DMS79 (cell line): ENCODE measurements around the gene P2RY4.
"Not testable (repeated sequence)": the region's sequence is repeated elsewhere in the genome, so short reads cannot be mapped to it uniquely, and the experiment has no call there.

Experiments used
- DNase-seq: peaks from one replicate; lab custom pipeline; 2025; lab: John Stamatoyannopoulos, UW

P2RY4 gene

DNA sequence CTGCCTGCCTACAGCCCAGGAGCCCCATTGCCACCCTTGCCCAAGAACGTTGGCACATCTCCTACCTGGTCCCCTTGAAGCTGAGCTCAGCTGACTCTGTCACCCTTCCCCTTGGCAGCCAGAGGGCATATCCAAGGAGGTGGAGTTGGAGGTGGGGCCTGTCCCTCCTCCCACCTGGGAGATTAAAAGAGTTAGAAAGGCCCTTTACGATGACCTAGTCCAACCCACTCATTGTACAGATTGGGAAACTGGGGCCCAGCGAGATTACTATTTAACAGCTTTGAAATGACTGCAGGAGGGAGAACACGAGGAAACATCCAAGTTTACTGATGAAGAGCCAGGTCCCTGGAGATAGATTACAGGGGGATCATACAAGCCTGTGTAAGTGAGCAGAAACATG, at the start of gene P2RY4:
Gene P2RY4 (minus strand): TSS at position 101 of the 400 bp plus-strand sequence. CDS start 580 bp downstream, outside the sequence.
- DNase-seq: no peak

DNA sequence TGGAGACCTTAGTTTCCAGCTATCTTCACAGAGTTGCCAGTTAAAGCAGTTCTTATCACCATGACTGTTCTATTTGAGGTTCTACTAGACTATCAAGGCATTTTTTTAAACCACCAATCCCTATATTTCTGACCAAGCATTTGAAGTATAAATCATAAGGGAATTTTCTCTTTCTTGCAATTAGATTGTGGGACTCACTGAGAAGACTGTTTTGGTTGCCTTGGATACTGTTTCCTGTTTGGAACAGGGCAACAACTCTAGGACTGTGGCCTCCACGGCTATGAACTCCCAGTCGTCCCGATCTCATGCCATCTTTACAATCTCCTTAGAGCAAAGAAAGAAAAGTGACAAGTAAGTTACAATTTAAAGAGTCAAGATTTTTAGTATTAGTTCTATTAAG, 41.7 kb upstream of the P2RY4 start:
- no peak for DNase-seq

DNA sequence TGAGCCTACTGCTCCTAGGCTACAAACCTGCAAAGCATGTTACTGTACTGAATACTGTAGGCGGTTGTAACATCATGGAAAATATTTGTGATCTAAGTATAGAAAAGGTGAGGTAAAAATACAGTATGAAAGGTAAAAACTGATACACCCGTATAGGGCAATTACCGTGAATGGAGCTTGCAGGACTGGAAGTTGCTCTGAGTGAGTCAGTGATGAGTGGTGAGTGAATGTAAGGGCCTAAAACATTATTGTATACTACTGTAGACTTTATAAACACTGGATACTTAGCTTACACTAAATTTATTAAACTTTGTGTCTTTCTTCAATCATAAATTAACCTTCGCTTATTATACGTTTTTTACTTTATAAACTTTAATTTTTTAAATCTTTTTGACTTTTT, 33.6 kb upstream of the P2RY4 start:
- DNase-seq: no peak

DNA sequence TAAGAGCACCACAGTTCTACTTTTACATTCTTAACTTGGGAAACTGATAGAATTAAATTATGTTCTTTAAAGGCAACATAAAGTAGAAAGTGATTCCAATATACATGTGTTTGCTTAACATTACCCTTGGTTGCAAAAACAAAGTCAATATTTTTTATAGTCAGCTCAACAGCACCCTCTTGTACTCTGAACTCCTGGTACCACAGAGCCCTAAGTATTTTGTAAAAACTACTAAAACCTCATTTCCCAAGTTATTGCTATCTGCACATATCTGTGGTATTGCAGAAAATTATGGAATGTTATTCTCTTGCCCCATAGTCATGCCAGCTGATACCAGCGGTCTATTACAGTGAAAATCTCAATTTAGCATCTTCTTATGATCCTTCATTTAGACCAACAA, 32.8 kb upstream of the P2RY4 start:
- no peak for DNase-seq

DNA sequence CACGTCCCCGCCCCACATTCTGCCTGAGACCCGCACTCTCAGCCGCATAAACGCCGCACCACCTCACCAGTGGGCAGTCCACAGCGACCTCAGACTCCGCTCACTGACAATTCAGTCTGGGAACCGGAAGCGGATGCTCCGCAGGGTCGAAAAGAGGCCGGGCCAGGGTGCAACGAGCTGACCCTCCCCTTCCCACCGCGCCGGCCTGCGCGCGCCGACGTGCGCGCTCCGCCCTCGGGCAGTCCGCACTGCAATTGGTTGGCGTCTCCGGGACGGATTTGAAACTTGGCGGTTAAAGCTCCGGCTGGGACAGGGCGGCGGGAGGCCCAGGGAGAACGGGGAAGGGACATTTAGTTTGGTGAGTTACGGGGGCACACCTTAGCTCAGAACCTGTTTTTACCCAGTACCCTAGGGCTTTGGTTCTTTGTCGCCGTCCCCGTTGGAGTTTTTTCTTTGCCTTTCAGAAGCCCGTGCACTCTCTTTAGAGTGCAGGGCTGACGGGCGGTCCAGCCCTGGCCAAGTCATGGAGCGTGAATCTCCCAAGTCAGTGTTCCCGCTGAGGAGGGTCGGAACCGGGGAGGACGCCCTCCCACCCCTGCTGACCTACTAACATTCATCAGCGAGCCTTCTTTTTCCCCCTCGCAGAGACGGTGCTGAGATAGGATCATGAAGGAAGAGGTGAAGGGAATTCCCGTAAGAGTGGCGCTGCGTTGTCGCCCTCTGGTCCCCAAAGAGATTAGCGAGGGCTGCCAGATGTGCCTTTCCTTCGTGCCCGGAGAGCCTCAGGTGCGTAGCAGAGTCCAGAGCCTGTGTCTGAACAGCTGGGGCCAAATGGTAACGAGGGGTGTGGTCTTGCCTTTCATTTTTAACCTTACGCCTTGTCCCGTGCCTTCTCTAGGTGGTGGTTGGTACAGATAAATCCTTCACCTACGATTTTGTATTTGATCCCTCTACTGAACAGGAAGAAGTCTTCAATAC, 30.1 kb upstream of the P2RY4 start, which contains the start of the genes KIF4A and PDZD11:
Gene KIF4A (plus strand): TSS at position 312 of the 978 bp plus-strand sequence. CDS start 355 bp downstream, at position 667.
Gene PDZD11 (minus strand): TSS at position 135 of the 978 bp plus-strand sequence. CDS start 586 bp downstream, outside the sequence.
- DNase-seq: peak; percentile 48

DNA sequence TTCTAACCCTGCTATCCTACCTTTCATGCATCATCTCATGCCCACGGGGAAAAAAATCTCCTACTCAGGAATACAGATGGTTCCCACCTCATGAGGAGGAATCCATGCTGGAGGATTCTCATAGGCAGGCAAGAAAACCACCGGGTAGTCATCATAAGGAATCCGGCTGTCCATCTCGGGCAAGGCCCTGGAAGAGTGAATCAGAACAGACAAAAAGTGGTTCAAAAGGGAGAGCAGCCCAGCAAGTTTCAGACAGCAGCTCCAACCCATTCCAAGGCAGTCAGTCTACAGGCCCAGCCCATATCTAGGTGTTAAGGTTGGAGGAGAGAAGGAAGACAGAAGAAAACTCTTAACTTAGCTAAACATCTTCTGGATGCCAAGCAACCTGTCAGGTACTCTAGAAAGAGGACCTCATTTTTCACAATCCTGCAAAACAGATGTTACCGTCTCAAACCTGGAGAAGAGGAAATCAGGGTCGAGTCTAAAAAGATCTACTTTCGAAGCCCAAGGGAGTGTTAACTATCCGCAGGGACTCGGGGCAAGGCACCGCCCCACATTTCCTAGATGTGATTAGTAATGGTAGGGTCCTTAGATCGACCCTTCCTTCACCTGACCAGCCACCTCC, 29.3 kb upstream of the P2RY4 start:
- no peak for DNase-seq

DNA sequence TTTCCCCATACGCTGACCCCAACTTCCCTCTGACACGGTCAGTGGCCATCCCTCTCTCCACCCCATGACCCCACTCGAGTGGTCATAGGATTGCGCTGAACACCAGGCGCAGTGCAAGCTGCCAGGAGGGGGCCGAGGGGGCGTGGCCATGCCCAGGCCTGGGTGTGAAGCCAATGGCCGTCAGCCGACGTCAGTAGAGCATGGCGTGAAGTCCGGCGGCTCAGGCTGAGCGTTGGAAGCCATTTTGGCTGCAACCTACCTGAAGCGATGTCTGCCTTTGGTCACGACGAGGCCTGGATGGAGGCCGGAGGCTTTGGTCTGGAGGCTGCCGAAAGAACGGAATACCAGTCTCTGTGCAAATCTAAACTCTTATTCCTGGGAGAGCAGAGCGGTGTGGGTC, 21.9 kb upstream of the P2RY4 start, which contains the start of gene RAB41:
Gene RAB41 (plus strand): TSS at position 222 of the 400 bp plus-strand sequence. CDS start 46 bp downstream, at position 268.
- DNase-seq: no peak

DNA sequence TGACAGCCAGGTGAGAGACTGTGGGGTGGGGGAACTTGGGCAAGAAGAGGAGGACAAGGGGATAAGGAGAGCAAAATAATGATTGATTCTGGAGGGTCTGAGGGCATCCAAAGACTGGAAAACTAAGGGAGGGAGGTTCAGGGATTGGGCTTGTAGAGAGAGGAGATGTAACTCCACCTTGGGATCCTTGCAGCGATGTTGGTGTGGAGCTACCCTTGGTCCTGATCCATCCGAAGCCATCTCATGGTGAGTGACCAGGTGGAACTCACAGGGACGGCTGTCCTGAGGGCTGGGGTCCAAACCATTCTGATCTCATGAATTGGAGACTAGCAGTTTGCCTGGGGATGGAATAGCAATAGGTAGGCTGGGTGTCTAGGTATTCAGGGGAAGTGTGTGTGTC, 20.6 kb upstream of the P2RY4 start:
- no peak for DNase-seq

DNA sequence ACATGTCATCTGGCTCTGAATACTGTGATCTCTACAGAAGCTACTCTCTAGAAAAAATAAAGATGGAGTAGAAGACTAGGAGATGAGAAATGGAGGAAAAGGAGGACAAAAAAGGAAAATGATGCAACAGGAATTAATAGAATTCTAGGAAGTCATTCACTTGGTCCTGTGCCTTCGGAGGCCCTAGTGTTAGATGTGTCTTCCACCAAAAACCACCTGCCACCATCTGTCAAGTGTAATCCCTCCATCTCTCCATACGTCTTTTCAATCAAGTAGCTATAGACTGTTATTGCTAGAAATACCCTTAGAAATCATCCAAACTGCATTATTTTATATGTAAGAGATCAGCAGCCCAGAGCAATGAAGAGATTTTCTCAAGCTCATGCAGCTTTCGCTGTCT, 19.1 kb upstream of the P2RY4 start:
- DNase-seq: no peak

DNA sequence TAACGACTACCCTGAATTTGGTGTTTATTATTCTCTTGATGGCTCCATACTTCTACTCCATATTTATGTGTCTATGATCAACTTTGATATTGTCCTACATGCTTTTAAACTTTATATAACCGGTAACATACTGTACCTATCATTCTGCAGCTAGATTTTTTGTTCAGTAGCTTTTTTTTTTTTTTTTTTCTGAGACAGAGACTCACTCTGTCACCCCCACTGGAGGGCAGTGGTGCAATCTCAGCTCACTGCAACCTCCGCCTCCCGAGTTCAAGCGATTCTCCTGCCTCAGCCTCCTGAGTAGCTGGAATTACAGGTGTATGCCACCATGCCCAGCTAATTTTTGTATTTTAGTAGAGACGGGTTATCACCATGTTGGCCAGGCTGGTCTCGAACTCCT, 14.0 kb upstream of the P2RY4 start:
- not testable (repeated sequence) for DNase-seq

DNA sequence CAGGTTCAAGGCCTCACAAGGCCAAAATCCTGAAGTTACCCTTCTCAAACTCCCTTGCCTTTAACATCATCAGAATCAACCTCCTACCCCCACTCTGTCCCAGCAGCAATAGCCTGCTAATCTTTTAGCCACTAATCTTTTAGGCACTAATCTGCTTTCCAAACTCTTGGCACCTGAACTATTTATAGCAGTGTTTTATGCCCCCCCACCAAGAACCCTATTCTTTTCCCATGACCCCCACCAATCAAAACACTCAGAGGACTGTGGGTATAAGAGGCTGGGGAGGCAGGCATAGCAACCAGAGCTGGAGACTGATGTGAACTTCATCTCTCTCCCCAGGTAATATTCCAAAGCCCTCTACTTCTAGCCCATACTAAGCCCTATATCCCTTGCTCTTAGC, 8.0 kb upstream of the P2RY4 start, which contains the start of gene ARR3:
Gene ARR3 (plus strand): TSS at position 301 of the 400 bp plus-strand sequence. CDS start 1,052 bp downstream, outside the sequence.
- DNase-seq: no peak

DNA sequence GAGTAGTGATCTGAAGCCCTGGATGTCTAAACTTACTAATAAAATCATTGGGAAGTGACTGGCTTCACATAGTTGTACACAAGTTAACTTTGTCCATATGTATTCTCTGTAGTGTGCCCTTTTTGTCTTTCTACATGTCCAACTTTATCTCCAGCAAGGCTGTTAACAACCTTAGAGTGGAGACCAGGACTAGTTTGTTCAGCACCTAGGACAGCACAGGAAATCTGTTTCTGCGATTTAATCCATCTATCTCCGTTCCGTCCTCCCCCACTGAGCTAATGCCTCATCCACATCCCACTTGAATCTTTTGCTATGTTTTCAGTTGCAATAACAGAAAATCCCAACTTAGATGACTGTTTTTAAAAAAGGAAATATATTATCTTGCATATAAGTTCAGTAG, 4.8 kb upstream of the P2RY4 start:
- no peak for DNase-seq

DNA sequence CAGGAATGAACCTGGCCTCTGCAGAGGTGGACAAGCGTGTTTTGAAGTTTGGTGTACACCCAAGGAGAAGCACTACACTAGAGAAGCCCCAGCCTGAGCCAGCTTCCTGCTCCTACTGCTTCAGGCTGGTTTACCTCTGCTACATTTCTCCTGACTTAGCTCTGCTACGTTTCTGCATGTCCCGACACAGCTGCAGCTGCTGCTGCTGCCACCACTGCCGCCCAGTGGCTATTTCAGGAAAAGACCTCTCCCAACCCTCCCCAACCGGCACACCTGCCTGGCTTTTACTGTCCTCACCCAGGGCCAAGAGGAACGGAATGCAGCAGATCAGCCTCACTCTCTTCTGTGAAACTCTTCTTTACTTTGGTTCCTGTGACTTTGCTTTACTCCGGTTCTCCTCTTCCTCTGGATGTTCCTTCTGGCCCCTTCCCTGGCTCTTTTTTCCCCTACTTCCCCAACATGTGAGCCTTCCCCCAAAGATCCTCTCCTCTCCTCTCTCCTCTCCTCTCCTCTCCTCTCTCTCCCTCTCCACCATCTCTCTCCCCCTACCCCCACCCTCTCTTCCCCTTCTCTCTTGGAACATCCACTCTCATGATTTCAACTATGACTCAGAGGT, 3.1 kb upstream of the P2RY4 start:
- peak; percentile 15 for DNase-seq

DNA sequence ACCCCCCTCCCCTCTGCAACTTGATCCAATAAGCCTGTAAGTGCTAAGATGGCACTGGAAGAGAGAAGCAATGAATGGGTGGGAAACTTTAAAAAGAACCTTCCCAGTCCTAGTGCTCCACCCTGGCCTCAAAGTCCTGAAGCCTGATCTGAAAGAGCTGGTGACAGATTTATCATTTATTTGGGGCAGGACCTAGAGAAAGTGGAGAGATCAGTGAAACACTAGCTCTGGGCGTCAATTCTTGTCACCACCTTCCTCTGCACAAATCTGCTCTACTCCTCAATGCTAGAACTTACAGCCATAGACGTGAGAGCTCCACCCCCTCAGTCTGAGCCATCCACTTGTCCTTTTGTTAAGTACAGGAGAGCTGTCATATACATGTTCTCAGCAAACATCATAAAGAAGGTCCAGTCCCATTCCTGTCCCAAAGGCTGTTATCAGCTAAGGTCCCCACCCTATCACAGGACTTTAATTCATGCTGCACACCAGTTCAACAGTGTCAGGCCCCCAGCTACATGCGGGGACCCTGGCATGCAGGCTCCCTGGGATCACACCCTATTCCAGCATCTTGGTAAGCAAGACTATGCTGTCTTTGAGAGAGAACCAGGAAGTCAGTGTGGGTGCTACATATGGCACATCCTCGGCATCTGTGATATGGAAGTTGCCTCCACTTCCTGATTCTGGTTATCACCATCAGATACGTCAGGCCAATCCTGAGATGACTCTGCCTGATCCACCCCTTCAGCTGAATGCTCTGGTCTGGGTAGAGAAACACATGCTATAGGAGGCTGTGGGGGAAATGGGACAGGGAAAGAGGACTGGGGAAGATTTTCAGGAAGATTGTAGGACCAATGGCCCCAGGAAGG, 2.3 kb downstream of the P2RY4 start:
- no peak for DNase-seq

DNA sequence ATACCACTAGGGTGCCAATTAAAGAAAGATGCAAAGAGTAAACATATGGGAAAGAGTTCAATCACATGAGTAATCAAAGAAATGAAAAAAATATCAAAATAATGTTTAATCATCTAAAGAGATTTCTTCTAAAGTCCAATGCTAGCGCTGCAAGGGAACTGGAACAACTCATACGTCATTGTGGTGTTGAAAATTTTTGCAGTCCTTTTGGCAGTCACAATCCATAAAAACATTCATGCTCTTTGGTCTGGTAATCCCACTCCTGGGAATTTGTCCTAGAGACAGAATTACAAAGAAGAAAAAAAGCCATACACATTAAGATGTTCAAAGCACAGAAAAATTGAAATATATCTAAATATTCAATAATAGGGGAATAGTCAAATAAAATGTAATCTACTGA, 4.6 kb downstream of the P2RY4 start:
- no peak for DNase-seq

DNA sequence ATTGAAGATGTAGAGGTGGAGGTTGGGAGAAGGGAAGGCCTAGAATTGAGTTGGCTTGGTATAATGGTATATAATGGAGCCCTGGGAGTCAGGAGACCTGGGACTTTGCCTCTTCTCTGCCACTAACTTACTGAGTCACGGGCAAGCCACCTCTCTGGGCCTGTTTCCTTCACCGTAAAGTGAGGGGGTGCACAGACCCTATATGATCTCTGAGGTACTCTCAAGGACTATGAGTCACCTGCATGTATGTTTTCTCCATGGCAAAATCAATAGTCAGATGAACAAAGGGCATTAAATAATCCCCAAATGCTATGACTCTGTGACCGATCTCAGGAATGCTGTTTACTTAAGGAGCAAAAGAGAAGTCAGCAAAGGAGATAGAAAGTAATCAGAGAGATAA, 5.1 kb downstream of the P2RY4 start:
- no peak for DNase-seq

DNA sequence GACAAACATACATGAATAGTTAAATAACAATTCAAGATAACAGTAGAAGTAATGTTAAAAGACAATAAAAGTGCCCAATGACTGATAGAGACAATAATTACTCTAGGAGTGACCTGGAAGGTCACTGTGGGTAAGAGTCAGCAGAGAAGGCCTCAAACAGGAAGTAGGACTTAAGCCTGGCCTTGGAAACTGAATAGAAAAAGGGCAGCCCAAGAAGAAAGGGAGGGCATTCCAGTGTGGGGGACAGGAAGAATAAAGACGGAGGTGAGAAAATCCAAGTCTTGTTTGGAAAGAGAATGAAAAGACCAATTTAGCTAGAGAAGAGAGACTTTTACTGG, 6.0 kb downstream of the P2RY4 start:
- DNase-seq: no peak

DNA sequence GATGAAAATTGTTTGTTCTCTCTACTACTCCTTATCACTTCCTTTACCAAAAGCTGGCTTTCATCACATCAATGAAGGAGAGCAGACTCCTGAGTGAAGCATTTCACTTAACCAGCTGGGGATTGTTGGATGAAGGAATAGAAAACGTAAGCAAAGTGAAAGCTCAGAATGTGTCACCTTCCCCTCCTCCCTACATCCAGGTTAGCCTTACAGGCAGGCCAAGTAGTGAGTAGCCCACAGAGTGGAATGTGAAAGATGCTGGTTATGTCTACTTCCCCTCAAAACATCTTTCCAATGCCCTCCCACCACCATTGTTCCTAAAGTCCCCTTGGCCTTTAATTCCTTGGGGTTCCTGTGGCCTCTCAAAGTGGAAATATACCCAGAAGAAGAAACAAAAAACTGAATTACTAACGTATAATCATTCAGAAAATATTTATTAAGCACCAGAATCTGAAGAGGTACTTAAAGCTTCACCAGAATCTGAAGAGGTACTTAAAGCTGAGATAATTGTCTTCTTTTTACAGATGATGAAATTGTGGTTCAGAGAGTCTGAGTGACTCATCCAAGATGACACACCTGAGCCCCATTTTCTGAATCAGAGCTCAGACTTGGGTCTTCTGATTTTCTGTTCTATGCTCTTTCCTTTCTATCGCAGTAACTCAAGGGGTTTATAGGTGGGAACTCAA, 6.5 kb downstream of the P2RY4 start:
- peak; percentile 27 for DNase-seq

DNA sequence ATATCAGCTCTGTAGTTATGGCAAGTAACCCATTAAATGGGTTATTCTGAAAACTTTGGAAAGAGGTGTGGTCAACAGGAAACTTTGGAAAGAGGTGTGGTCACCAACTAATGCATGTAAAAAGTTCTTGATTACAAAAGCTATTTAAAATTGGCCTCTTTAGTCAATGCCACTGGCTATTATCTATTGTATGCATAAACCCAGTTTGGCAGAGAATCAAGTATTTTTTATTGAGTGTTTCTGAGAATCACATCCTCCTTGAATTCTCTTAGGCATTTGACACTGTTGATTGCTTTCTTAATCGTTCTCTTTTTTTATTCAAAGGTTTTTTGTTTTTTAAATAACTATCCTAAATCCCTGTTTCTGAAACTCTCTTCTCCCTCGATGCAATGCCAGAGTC, 7.5 kb downstream of the P2RY4 start:
- DNase-seq: no peak

DNA sequence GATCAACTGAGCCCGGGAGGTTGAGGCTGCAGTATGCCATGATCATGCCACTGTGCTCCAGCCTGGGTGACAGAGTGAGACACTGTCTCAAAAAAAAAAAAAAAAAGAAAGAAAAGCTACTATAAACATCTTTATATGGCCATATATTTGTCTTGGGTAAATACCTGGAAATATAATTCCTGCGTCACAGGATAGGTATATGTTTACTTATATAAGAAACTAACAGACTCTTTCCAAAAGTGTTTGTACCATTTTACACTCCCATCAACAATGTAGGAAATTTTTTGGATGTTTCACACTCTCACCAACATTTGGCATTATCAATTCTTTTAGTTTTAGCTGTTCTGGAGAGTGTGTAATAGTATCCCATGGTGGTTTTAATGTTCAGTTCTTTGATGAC, 12.8 kb downstream of the P2RY4 start:
- no peak for DNase-seq

DNA sequence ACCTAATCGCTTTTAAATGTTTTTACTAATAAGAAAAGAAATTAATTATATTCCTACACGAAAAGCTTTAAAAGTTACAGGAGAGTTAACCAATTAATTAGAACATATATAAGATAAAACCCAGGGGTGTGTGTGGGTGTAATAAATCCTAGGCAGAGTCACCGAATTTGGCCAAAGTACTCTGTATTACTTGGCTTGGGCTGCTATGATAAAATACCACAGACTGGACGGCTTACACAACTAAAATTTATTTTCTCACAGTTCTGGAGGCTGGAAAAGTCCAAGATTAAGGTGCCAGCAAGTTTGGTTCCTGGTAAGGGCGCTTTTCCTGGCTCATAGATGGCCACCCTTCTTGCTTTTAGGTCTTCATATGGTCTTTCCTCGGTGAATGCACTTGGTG, 15.1 kb downstream of the P2RY4 start:
- DNase-seq: no peak
